MV-4-11 (cell line): ENCODE results near the gene EXOC3L1.
A peak's percentile ranks its signal among the peaks of the same experiment; 100 is the strongest.

Experiments used
- DNase-seq: peaks from one replicate; lab custom pipeline; 2025; lab: John Stamatoyannopoulos, UW

EXOC3L1 gene

GRCh38 chr16:67190041-67190440 is at the start of gene EXOC3L1:
Gene EXOC3L1, minus strand, starts transcription at chr16:67190136. Its CDS starts 460 bp downstream, at chr16:67189676.
- no peak for DNase-seq

GRCh38 chr16:67238806-67239470 is 49.0 kb upstream of the EXOC3L1 start:
- no peak for DNase-seq

- DNase-seq = no peak
Observed at GRCh38 chr16:67238278-67238575, 48.3 kb upstream of the EXOC3L1 start.

GRCh38 chr16:67237396-67238277 is 47.7 kb upstream of the EXOC3L1 start:
- no peak for DNase-seq

- DNase-seq = peak; percentile 84
Observed at GRCh38 chr16:67236563-67237395, 46.8 kb upstream of the EXOC3L1 start.

DNA sequence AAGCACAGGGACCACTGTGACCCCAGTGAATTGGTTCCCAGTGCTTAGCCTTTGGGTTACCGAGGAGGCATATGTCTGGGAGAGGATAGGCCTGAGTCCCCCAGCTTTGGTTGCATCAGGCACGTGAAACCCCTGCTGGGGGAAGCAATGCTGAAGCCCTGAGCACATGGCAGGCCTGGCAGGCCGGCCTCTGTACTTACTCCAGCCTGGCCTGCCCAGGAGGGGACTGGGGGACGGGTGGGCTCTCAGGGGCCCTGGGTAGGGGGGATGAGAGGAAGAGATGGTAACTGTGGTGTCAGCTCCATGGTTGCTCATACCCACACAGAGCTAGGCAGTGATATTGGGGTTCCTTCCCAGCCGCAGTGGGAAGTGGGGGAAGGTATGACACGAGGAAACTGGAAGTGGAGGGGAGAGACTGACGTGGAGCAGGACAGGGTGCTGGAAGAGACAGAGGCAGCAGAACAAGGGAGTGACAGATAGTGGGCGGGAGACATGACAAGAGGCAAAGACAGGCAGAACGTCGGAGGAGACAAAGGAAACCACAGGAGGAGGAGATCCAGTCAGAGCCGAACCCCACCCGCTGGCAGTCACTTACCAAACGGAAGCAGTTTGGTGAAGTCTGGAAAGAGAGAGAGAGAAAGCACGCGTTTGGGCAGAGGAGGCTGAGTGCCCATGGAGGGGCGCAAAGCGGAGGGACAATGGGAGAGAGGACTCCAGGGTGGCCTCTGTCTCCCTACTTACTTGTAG is 46.1 kb upstream of the EXOC3L1 start:
- peak; percentile 84 for DNase-seq

DNA sequence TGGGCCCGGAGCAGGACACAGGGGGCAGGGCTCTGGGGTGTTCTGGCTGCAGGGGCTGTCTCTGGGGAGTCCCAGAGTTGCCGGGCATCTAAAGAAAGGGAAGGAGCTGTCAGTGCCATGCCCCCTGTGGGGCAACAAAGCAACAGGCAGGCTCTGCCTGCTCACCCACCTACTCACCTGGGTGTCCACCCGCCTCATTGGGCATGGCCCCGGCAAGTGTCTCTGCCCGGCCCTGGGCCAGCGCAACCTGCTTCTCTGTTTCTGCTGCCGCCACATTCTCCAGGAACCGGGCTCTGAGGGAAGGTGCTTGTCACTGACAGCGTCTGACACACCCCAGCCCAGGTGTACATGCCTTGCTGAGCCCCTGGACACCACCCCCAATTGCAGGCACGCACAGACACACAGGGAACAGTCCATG is 44.3 kb upstream of the EXOC3L1 start:
- no peak for DNase-seq

DNA sequence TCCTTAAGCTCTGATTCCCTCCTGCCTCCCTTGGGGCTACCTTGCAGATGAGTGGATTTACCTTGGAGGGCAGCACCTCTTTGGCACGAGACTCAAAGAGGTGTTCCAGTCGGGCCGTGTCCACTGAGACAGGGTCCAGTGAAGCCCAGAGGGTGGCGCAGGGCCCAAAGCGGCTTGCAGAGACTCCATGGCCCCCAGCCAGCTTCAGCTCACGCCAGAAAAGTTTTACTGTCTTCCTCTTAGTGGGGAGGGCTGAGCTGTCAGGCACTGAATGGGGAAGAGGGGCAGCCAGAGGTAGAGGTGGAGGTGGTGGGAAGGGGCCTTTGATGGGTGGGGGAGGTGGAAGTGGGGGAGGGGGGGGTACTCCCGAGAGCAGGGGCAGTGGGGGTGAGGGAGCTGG is 43.7 kb upstream of the EXOC3L1 start:
- DNase-seq = no peak

DNA sequence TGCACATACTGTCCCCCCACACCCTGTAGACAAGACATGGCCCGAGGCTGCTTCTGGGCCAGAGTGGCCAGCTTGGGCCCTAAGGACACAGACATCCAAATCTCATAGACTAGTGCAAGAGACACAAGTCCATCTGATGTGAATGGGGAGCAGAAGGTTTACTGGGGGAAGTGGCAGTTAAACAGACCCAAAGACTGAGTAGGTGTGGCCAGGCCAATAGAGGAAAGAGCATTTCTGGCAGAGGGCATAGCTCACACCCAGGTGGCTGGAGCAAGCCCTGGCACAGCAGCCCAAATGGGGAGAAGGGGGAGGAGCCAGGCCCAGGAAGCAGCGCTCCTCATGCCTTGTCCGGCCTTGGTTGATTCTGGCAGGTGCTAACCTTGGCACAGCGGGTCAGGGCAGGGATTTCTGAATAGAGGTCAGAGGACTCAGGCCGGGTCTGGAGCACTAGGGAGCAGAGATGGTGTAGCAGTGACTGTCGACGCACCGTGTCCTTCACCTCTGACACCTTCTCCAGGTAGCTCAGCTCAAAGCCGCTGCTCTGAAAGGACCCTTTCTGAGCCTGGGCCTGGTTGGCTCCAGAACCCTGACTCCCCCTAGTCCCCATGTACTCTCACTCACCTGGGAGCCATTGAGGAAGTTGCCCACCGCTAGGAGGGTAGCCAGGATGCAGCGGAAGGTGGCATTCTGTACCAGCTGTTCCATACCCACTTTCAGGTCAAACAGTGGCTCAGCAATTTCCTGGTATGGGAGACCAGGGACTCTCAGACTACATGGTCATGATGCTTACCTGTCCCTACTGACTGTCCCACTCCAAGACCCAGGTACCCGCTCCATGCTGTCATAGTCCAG is 41.1 kb upstream of the EXOC3L1 start:
- no peak for DNase-seq

GRCh38 chr16:67229906-67230808 is 40.2 kb upstream of the EXOC3L1 start:
- no peak for DNase-seq

DNA sequence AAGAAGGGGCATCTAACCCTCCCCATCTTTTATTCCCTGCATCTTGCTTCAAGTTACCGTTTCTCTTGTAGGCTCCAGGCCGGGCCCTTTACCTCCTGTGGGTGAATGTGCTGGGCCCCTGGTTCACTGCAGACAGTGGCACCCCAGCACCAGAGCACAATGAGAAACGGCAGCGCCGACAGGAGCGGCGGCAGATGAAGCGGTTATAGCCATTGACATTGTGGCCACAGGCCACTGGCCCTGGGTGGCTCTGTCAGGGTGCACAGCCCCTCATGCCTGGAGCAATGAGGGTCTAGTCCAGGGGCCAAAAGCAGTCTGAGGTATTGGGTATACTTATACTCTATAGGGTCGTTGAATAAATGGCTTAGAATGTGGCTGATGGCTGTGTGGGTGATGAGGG is 39.0 kb upstream of the EXOC3L1 start:
- DNase-seq = no peak

DNA sequence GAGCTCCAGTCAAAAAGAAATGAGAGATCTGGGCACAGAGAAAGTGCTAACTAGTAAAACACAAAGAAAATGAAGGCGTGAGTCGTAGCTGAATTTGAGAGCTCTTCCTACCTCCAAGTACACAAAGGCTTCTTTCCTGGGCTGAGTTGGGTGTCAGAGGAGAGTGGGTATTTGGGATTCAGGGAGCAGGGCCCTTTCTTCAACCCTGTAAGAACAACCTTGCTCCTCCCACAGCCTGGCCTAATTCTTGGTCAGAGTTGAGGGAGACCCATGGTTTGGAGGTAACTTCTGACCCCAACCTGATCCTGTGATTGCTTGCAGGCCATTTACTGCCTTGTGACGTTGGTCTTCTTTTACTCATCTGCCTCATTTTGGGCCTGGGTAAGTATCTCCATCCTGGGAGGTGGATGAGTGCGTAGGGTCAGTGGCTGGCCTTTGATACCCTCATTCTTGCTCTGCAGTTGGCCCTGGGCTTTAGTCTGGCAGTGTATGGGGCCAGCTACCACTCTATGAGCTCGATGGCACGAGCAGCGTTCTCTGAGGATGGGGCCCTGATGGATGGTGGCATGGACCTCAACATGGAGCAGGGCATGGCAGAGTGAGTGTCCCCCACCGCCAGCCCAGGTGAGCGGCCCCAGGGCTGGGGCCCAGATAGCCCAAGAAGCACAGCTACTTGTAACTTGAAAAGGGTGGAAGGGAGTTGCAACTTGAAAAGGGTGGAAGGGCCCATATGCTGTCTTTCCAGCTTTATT is 38.3 kb upstream of the EXOC3L1 start:
- no peak for DNase-seq

DNA sequence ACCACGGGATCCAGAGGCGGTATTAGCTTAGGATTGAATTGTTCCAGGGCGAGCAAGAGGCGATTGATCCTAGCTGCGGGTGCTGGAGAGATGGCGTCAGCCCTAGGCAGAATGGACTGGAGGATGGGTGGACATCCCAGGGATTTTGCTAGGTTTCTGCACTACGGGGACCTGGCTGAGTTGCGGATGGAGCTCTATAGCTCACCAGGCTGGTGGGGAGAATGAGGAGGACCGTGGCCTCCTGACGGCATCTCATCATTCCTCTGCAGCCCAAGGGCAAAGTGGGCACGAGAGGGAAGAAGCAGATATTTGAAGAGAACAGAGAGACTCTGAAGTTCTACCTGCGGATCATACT is 37.6 kb upstream of the EXOC3L1 start:
- DNase-seq = no peak

DNA sequence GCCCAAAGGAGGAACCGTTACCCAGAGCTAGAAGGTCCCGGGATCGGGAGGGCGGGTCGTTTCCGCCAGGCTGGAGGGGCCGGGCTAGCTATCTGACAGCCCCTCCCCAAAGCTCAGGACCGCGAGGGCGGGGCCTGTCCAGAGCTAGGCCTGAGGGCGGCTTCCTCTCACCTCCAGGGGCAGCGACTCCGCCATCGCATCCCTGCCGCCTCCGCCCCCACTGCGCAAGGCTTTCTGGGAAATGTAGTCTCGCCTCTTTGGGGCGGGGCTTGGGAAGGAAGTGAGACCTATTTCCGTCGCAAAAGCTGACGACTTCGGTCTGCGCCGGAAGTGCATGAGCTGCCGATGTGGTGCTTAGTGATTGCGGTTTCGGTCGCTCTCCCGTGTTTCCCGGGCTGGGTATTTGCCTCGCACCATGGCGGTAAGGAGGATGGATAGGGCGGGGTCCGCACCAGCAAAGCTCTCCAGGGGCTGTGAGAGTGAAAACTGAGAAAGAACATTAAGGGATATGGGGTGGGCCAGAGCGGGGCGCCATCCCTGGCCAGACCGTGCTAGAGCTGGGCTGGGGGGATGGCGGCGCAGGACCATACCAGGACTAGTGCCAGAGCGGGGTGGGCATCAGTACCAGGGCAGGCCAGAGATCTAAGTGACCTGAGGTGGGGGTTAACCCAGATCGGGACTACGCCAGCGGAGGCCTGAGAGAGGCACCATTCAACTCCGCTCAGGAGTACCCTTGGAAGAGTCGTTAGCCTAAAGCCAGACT is 37.0 kb upstream of the EXOC3L1 start, which contains the start of gene TMEM208:
Gene TMEM208, plus strand, starts transcription at position 327 of the 763 bp plus-strand sequence. Its CDS starts 89 bp downstream, at position 416.
- DNase-seq = peak; percentile 99

GRCh38 chr16:67226295-67226803 is 36.4 kb upstream of the EXOC3L1 start:
- DNase-seq = no peak

DNA sequence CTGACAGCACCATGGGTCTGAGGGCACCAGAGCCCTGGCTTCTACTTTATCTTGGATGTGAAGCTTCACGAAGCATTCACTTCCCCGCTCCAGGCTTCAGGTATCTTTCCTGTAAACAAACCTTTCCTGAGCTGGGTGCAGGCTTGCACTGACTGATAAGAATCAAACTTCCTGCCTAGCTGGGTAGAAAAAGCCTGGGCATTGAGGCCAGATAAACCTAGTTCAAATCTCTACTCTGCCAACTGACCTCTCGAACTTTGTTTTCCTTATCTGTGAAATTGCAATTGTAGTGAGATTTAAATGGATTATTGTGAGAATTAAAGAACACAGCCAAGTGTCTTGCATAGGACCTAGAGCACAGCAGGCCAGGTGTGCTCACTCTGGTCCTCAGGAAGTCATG is 34.1 kb upstream of the EXOC3L1 start:
- no peak for DNase-seq

- DNase-seq = peak; percentile 65
Observed at GRCh38 chr16:67216612-67217490, 26.9 kb upstream of the EXOC3L1 start.
